ENCODE measurements around the gene CBLIF. TPM values are rescaled to one million over a fixed set of nuclear protein-coding genes. Genes with fewer than 3 reads are reported as not detected.
A peak's percentile ranks its signal among the peaks of the same experiment; 100 is the strongest.

The CBLIF gene
- total RNA-seq, 1 experiment from 2014 or later, result not detected

GRCh38 chr11:59883597-59883996 is 38.3 kb upstream of the CBLIF start:
- H3K9me3 ChIP-seq (ENCODE audit: low read depth, low read length, poor library complexity, severe bottlenecking), result no peaks in the 10 kb centered on the region
- ChIA-PET POLR2A (ENCODE audit: low non-redundant PET) (no interaction called here), CTCF (interaction anchor here (0.5 kb wide), 1 partner anchor 1930 kb away, joined by 3 read pairs; no protein-coding TSS in a partner anchor)
- no peak overlapping the region for H3K27ac ChIP-seq (ENCODE audit: low read depth, low read length, poor library complexity, severe bottlenecking)
- no peaks in the 10 kb centered on the region for H3K4me1 ChIP-seq (ENCODE audit: insufficient read depth, low read length, poor library complexity, severe bottlenecking)
- no peaks in the 10 kb centered on the region for H3K36me3 ChIP-seq (ENCODE audit: insufficient read depth, low read length, poor library complexity, severe bottlenecking)
- no peak overlapping the region for H3K4me3 ChIP-seq (ENCODE audit: low read depth, low read length, poor library complexity, severe bottlenecking)
- intact Hi-C loops (cut with micrococcal nuclease; ENCODE audit: unreplicated experiment), result no loop called here
- DNase-seq (ENCODE audit: low spot score), result no peak
- no peaks in the 10 kb centered on the region for H3K27me3 ChIP-seq (replicated peaks; ENCODE audit: insufficient read depth, low read depth, low read length, poor library complexity)
- TF ChIP-seq EZH2 (IDR thresholded peaks at IDR 0.05; ENCODE audit: borderline replicate concordance, low read depth, low read length, poor library complexity, severe bottlenecking) (no peak), CTCF (conservative IDR thresholded peaks at IDR 0.05; ENCODE audit: low read depth, low read length) (no peak)
- BruUV-seq (replicated peaks), result no TSS peak

- Histone ChIP-seq H3K4me3 (ENCODE audit: low read depth, low read length, poor library complexity, severe bottlenecking) (no peak overlapping the region), H3K27ac (ENCODE audit: low read depth, low read length, poor library complexity, severe bottlenecking) (no peak overlapping the region), H3K36me3 (ENCODE audit: insufficient read depth, low read length, poor library complexity, severe bottlenecking) (no peaks in the 10 kb centered on the region), H3K4me1 (ENCODE audit: insufficient read depth, low read length, poor library complexity, severe bottlenecking) (no peaks in the 10 kb centered on the region), H3K27me3 (replicated peaks; ENCODE audit: insufficient read depth, low read depth, low read length, poor library complexity) (no peaks in the 10 kb centered on the region), H3K9me3 (ENCODE audit: low read depth, low read length, poor library complexity, severe bottlenecking) (no peaks in the 10 kb centered on the region)
- BruUV-seq (replicated peaks), result no TSS peak
- no peak for DNase-seq (ENCODE audit: low spot score)
- intact Hi-C loops (cut with micrococcal nuclease; ENCODE audit: unreplicated experiment), result loop anchor here (2.0 kb wide), 1 partner anchor 33 kb away; no protein-coding TSS in a partner anchor
- POLR2A ChIA-PET (ENCODE audit: low non-redundant PET), result no interaction called here
- CTCF ChIA-PET, result no interaction called here
- no peak for TF ChIP-seq CTCF (conservative IDR thresholded peaks at IDR 0.05; ENCODE audit: low read depth, low read length)
- TF ChIP-seq EZH2 (IDR thresholded peaks at IDR 0.05; ENCODE audit: borderline replicate concordance, low read depth, low read length, poor library complexity, severe bottlenecking), result no peak
These were observed 34.3 kb upstream of the CBLIF start for GRCh38 chr11:59879567-59879966.

- BruUV-seq (replicated peaks), result no TSS peak
These were observed 33.3 kb upstream of the CBLIF start, which contains the start of gene OOSP3 for GRCh38 chr11:59878575-59878974. Gene OOSP3, plus strand, starts transcription at chr11:59878782. Its CDS starts 27 bp downstream, at chr11:59878809.

More at GRCh38 chr11:59878575-59878974, 33.3 kb upstream of the CBLIF start, which contains the start of gene OOSP3:
- ChIA-PET POLR2A (ENCODE audit: low non-redundant PET) (no interaction called here), CTCF (no interaction called here)
- Histone ChIP-seq H3K4me3 (ENCODE audit: low read depth, low read length, poor library complexity, severe bottlenecking) (no peak within 1 kb of the TSS), H3K27ac (ENCODE audit: low read depth, low read length, poor library complexity, severe bottlenecking) (no peak within 1 kb of the TSS), H3K4me1 (ENCODE audit: insufficient read depth, low read length, poor library complexity, severe bottlenecking) (no peaks in the 10 kb centered on the region), H3K36me3 (ENCODE audit: insufficient read depth, low read length, poor library complexity, severe bottlenecking) (no peaks in the 10 kb centered on the region), H3K27me3 (replicated peaks; ENCODE audit: insufficient read depth, low read depth, low read length, poor library complexity) (no peaks in the 10 kb centered on the region), H3K9me3 (ENCODE audit: low read depth, low read length, poor library complexity, severe bottlenecking) (no peaks in the 10 kb centered on the region)
- TF ChIP-seq EZH2 (IDR thresholded peaks at IDR 0.05; ENCODE audit: borderline replicate concordance, low read depth, low read length, poor library complexity, severe bottlenecking), result no peak
- TF ChIP-seq CTCF (conservative IDR thresholded peaks at IDR 0.05; ENCODE audit: low read depth, low read length), result no peak
- peak; percentile 27 for DNase-seq (ENCODE audit: low spot score)
- intact Hi-C loops (cut with micrococcal nuclease; ENCODE audit: unreplicated experiment), result loop anchor here (2.0 kb wide), 1 partner anchor 32 kb away; no protein-coding TSS in a partner anchor

Data from A673 (cell line).